Suprapubic skin (tissue), 4 donors: ENCODE results near the gene ATP6V1D.

ENCODE experiments used
- EP300 ChIP-seq: sonication (generic); formaldehyde crosslinking; IDR thresholded peaks from one replicate; pipeline ENCODE4 v1.6.1; 2017; ENCODE audit warnings: antibody characterized with exemption
- POLR2A ChIP-seq, 2 donors: fragments of 450-650 bp; IDR thresholded peaks; one replicate each; pipeline ENCODE4 v1.6.1; 2017; ENCODE audit warnings: antibody characterized with exemption in 2 of 2, mild to moderate bottlenecking in 2 of 2, moderate library complexity in 2 of 2
- POLR2AphosphoS5 ChIP-seq, 3 donors: sonication (generic); formaldehyde crosslinking; IDR thresholded peaks; one replicate each; pipeline ENCODE4 v1.6.1; 2017; ENCODE audit warnings: antibody characterized with exemption in 3 of 3

- peak in 1 of 2 donors; percentile 48 for TF ChIP-seq POLR2A (IDR thresholded peaks at IDR 0.05)
- TF ChIP-seq POLR2AphosphoS5 (IDR thresholded peaks at IDR 0.05) = no peak
- TF ChIP-seq EP300 = no peak
Measured at GRCh38 chr14:67358924-67359774, 455 bp downstream of the ATP6V1D start.
